Peyer's patch (tissue), 4 donors: ENCODE data around the gene FXYD7.

Experiments used
- CTCF ChIP-seq, 6 experiments: fragments of 450-650 bp in 4 of 6; fragments of 200-600 bp in 2 of 6; sonication (generic) in 1 of 6; IDR thresholded peaks; one replicate each; pipeline ENCODE4 v1.5.1; 2017 to 2019; ENCODE audit warnings: antibody characterized with exemption in 6 of 6, mild to moderate bottlenecking in 3 of 6, moderate library complexity in 1 of 6
- POLR2A ChIP-seq, 2 donors: fragments of 450-650 bp; IDR thresholded peaks; one replicate each; pipeline ENCODE4 v1.5.1; 2017; ENCODE audit warnings: antibody characterized with exemption in 2 of 2, mild to moderate bottlenecking in 2 of 2, moderate library complexity in 2 of 2

- TF ChIP-seq CTCF (IDR thresholded peaks at IDR 0.05) (no peak), POLR2A (IDR thresholded peaks at IDR 0.05) (no peak)
These were observed 6.8 kb upstream of the FXYD7 start for GRCh38 chr19:35136231-35136630.
